Kidney (tissue), 14 donors: ENCODE results near the gene YTHDC1. TPM values are rescaled to one million over a fixed set of nuclear protein-coding genes. Genes with fewer than 3 reads are reported as not detected.

Experiments used
- DNase-seq, 5 donors: peaks; one replicate each; pipeline ENCODE4 v3.0.0-alpha.2; 2013 to 2020
- FAIRE-seq: peaks from 2 replicates; lab custom pipeline; 2012; peaks lifted over from hg19 to GRCh38; lab: Jason Lieb, UNC
- H3K27ac ChIP-seq, 2 donors: one replicate each; pipeline ENCODE4 v1.7.0; 2013; ENCODE audit warnings: low read depth in 2 of 2, low read length in 2 of 2, inconsistent platforms in 1 of 2
- H3K27me3 ChIP-seq: one replicate; pipeline ENCODE4 v1.7.1; 2013; ENCODE audit warnings: low read length, inconsistent platforms; ENCODE audit not compliant: control insufficient read depth, insufficient read depth
- H3K36me3 ChIP-seq, 3 donors: one replicate each; pipeline versions ENCODE4 v1.7.0 to v1.7.1; 2013; ENCODE audit warnings: low read length in 3 of 3, control low read depth in 1 of 3, inconsistent platforms in 1 of 3; ENCODE audit not compliant: insufficient read depth in 3 of 3, control insufficient read depth in 2 of 3
- H3K4me1 ChIP-seq, 3 donors: one replicate each; pipeline versions ENCODE4 v1.7.0 to v1.7.1; 2013; ENCODE audit warnings: low read length in 3 of 3, inconsistent platforms in 1 of 3, low read depth in 1 of 3; ENCODE audit not compliant: control insufficient read depth in 2 of 3, insufficient read depth in 2 of 3
- H3K4me3 ChIP-seq, 3 donors: one replicate each; pipeline versions ENCODE4 v1.7.0 to v1.8.1; 2013; ENCODE audit warnings: low read length in 3 of 3, control low read depth in 1 of 3, inconsistent platforms in 1 of 3
- H3K9ac ChIP-seq, 3 donors: one replicate each; pipeline versions ENCODE4 v1.7.0 to v1.7.1; 2013; ENCODE audit warnings: low read length in 3 of 3, control low read depth in 1 of 3, inconsistent platforms in 1 of 3
- H3K9me3 ChIP-seq, 3 donors: one replicate each; pipeline versions ENCODE4 v1.7.0 to v1.7.1; 2013; ENCODE audit warnings: low read length in 3 of 3, control low read depth in 1 of 3, inconsistent platforms in 1 of 3; ENCODE audit not compliant: control insufficient read depth in 2 of 3, insufficient read depth in 1 of 3
- CTCF ChIP-seq: IDR thresholded peaks from 3 replicates; pipeline ENCODE4 v1.5.1; 2012; ENCODE audit warnings: mild to moderate bottlenecking, moderate library complexity, borderline replicate concordance; ENCODE audit not compliant: insufficient read depth; ENCODE audit errors: extremely low read depth
- intact Hi-C: fragments of 100-400 bp; cut with DNase I; formaldehyde crosslinking; loops from one replicate; pipeline ENCODE4 v1.11.1; 2022
- polyA plus RNA-seq: library from polyadenylated mRNA; stranded (reverse); fragments of 350-450 nt; fragmentation: Illumina TruSeq; extraction: RNeasy Lipid Tissue Mini Kit (QIAGEN cat#74804); gene quantifications from one replicate; pipeline ENCODE4 v1.2.3, GENCODE V29; 2014; ENCODE audit warnings: low read depth, low replicate concordance; ENCODE audit not compliant: insufficient read depth
- total RNA-seq: library from RNA; stranded (reverse); fragmentation: NEBNext Ultra II Directional; extraction: Animal tissue kit (Norgen Biotek cat#: 25700); gene quantifications from one replicate; pipeline ENCODE4 v1.2.1, GENCODE V29; 2021
- donor health status: control.
- donor health status: control.
- donor health status: control.
- donor health status: control.
- donor health status: control.
- donor health status: DM: yes; HTN: yes; CAD: no.
- donor health status: Normal renal cell carcinoma (clear cell type).

The YTHDC1 gene
- total and polyA plus RNA-seq, 2 donors from 2014 or later, result 32.6 to 99.7 TPM

DNA sequence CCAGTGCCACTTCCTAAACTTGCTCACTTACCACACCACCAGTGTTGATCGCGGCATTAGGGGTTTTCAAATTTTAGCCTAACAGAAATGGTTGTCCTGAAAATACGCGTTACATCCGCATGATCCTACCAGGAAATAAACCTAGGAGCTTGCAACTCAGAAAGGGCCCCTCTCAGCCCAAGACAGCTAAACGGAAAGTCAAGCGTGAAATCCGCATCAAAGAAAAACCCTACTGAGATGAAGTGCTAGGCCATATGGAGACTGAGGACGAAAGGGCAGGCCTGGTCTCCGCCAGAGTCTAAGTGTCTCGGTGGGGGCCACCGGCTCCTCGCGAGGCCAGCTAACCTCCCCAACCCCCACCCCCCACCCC lies 626 bp downstream of the YTHDC1 start:
- Histone ChIP-seq H3K27ac (peak overlapping the region; percentile 96 to 98), H3K4me1 (peaks cover 0 to 16% (median 6%) of the 10 kb centered on the region in 3 donors), H3K27me3 (no peaks in the 10 kb centered on the region), H3K9me3 (no peaks in the 10 kb centered on the region), H3K36me3 (no peaks in the 10 kb centered on the region), H3K9ac (peak overlapping the region; percentile 64 to 98 (median 87)), H3K4me3 (peak overlapping the region; percentile 94 to 97 (median 95))
- no peak for TF ChIP-seq CTCF
- DNase-seq, result peak in 4 of 5 donors; percentile 57 to 77 (median 76)
- intact Hi-C loops, result no loop called here
- FAIRE-seq, result no peak

DNA sequence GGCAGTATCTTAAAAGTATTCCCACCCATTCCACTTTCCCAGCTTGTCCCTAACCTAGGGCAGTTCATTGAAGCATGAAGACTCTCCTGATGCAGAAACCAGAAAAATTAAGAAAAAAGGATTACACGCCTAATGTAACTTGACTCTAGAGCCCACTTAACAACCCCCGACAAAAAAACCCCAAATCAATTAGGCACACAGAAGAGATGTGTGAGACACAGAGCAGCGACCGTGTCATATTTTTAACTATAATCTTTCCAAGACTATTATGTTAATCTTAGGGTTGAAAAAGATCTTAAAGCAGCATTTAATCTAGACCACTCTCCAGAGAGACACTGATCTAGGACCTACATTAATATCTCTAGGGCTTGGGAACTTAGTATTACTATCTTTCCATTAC lies 1.3 kb downstream of the YTHDC1 start:
- Histone ChIP-seq H3K9ac (peak overlapping the region; percentile 64 to 98 (median 87)), H3K36me3 (no peaks in the 10 kb centered on the region), H3K27ac (peak overlapping the region; percentile 96 to 98), H3K27me3 (no peaks in the 10 kb centered on the region), H3K4me3 (peak overlapping the region; percentile 94 to 97 (median 95)), H3K4me1 (peaks cover 0 to 22% (median 6%) of the 10 kb centered on the region in 3 donors), H3K9me3 (no peaks in the 10 kb centered on the region)
- intact Hi-C loops, result no loop called here
- DNase-seq (peak in 1 of 5 donors; percentile 53), FAIRE-seq (no peak)
- TF ChIP-seq CTCF, result no peak

- FAIRE-seq (no peak), DNase-seq (no peak)
- peak overlapping the region; percentile 94 to 97 (median 95) for H3K4me3 ChIP-seq
- no peaks in the 10 kb centered on the region for H3K27me3 ChIP-seq
- H3K9me3 ChIP-seq, result no peaks in the 10 kb centered on the region
- no peak overlapping the region for H3K27ac ChIP-seq
- intact Hi-C loops, result no loop called here
- H3K4me1 ChIP-seq, result peaks cover 0 to 22% (median 6%) of the 10 kb centered on the region in 3 donors
- no peak for TF ChIP-seq CTCF
- no peaks in the 10 kb centered on the region for H3K36me3 ChIP-seq
- peak overlapping the region; percentile 38 to 98 (median 87) for H3K9ac ChIP-seq
Measured at GRCh38 chr4:68347845-68348244, 2.0 kb downstream of the YTHDC1 start.

DNA sequence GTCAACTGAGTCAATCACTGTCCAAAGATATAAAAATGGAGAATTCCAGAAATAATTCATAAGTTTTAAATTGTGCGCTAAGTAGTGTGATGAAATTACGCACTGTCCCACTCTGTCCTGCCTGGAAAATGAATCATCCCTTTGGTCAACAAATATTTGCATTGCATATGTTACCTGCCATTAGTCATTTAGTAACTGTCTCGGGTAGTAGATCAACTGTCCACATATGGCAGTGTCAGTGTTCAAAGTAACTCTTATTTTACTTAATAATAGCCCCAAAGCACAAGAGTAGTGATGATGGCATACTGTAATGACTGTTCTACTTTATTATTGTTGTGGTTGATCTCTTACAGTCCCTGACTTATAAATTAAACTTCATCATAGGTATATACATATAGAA lies 3.4 kb downstream of the YTHDC1 start:
- H3K4me3 ChIP-seq, result peak overlapping the region in 2 of 3 donors; percentile 94 to 97
- DNase-seq, result no peak
- H3K36me3 ChIP-seq, result no peaks in the 10 kb centered on the region
- no peaks in the 10 kb centered on the region for H3K27me3 ChIP-seq
- no peaks in the 10 kb centered on the region for H3K9me3 ChIP-seq
- H3K4me1 ChIP-seq, result peaks cover 0 to 22% (median 12%) of the 10 kb centered on the region in 3 donors
- H3K27ac ChIP-seq, result no peak overlapping the region
- no peak for TF ChIP-seq CTCF
- no peak overlapping the region for H3K9ac ChIP-seq
- no peak for FAIRE-seq
- intact Hi-C loops, result no loop called here
